Measurements from ENCODE around the gene INPP5F. TPM values are rescaled to one million over a fixed set of nuclear protein-coding genes. Genes with fewer than 3 reads are reported as not detected.

INPP5F gene
- total and polyA plus RNA-seq, 2 of the 13 experiments (the other 11 are each of a cell fraction or from before 2014, with no cell fraction given) = 12.5 to 15.7 TPM

DNA sequence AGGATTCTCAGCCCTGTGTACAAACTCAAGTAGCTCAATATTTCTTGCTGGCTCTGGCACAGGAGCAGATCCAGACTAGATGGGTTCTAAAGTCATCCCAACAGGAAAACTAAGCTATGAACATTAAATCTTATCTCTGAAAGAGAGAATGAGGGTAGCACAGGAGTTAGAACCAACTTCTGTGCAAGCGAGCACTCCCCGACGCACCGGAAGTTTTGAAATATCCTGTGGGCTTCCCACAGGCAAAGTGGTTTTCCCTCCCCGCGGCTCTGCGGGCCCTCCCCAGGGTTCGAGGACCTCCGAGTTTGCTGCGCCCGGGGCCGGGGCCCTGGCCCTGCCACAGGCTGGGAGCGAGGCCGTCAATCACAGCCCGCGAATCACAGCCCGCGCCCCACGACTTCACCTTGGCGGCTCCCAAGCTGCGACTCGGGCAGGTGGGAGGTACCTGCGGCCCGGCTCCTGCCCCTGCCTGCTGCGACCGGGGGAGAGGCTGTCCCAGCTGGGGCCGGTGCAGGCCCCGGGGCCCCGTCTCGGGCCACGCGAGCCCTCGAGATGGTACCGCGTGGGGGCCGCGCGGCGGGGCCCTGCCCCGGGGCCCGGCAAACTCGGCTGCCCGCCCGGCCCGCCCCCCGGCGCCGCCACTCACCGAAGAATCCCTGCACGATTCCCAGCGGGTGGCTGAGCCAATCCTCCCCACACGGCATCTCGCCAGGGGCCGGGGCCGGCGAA lies 146.2 kb downstream of the INPP5F start:
- DNase-seq (ENCODE audit: low spot score) (no peak), ATAC-seq (peak; percentile 68), FAIRE-seq (no peak)
- Histone ChIP-seq H3K4me1 (ENCODE audit: insufficient read depth, low read length) (peaks cover 41% of the 10 kb centered on the region), H3K27ac (ENCODE audit: extremely low read length, insufficient read depth, low read length) (peak overlapping the region; percentile 88), H3K4me2 (ENCODE audit: low read depth, low read length) (peak overlapping the region; percentile 89), H3K9me3 (ENCODE audit: low read length) (no peaks in the 10 kb centered on the region), H3K36me3 (replicated peaks in 1 of 2; ENCODE audit: control insufficient read depth in 1 of 2, insufficient read depth in 2 of 2, low read length in 2 of 2) (no peaks in the 10 kb centered on the region), H2AFZ (ENCODE audit: low read length) (no peak overlapping the region), H3K9ac (ENCODE audit: insufficient read depth, low read depth, low read length) (peak overlapping the region; percentile 92), H3K79me2 (ENCODE audit: insufficient read depth, low read length) (peaks cover 54% of the 10 kb centered on the region), H3K4me3 (replicated peaks in 1 of 3; ENCODE audit: insufficient read depth in 1 of 3, low read depth in 2 of 3, low read length in 3 of 3) (peak overlapping the region; percentile 79 to 98 (median 85)), H3K27me3 (ENCODE audit: control insufficient read depth in 1 of 2, insufficient read depth in 2 of 2, low read length in 2 of 2) (no peaks in the 10 kb centered on the region; a peak in 1 of 5 replicates), H4K20me1 (ENCODE audit: insufficient read depth, low read length) (peaks cover 9% of the 10 kb centered on the region; the same call in 1 of the 2 replicates)
- in situ Hi-C loops (cut with HindIII; ENCODE audit: extremely low pct_ligation_motif_present, low pct_unique_long_range_greater_than_20kb) = no loop called here
- BruUV-seq (replicated peaks) = no TSS peak
- POLR2A ChIA-PET = interaction anchor here (1.3 to 4.0 kb wide), 8 partner anchors 9 to 221 kb away, joined by 4 to 79 read pairs (median 15); partner anchors contain the start of genes BAG3, INPP5F and SEC23IP
- intact Hi-C loops (cut with micrococcal nuclease; ENCODE audit: unreplicated experiment) = loop anchor here (2.0 to 5.0 kb wide), 2 partner anchors 21 to 555 kb away; partner anchors contain the start of gene SEC23IP
- CTCF ChIA-PET (ENCODE audit: low intra/inter-chr PET ratio, low total read pairs) = no interaction called here
- WGBS (ENCODE audit: low lambda C conversion rate) = 0% methylated on average over 8 of the region's 56 CpGs
- TF ChIP-seq CBX1 (IDR thresholded peaks at IDR 0.05; ENCODE audit: low read depth) (no peak), ZGPAT (CRISPR knock-in tag; IDR thresholded peaks at IDR 0.05) (0 out of 2 replicates have a peak, but pooled peaks have one; percentile 23), SPEN (CRISPR knock-in tag; IDR thresholded peaks at IDR 0.05; ENCODE audit: low read depth) (no peak), ZNF160 (CRISPR knock-in tag; IDR thresholded peaks at IDR 0.05) (no peak), MAFG (CRISPR knock-in tag; IDR thresholded peaks at IDR 0.05) (no peak), ZFP36L1 (CRISPR knock-in tag; IDR thresholded peaks at IDR 0.05) (no peak), POLR2A (IDR thresholded peaks at IDR 0.05; ENCODE audit: insufficient read depth in 1 of 2, low read depth in 2 of 2, low read length in 2 of 2) (0 out of 4 replicates have a peak, but pooled peaks of 1 of the 2 experiments have one; percentile 28), POGZ (CRISPR knock-in tag; IDR thresholded peaks at IDR 0.05) (0 out of 2 replicates have a peak, but pooled peaks have one; percentile 14), GLMP (CRISPR knock-in tag; IDR thresholded peaks at IDR 0.05; ENCODE audit: borderline replicate concordance) (no peak), GABPB1 (CRISPR knock-in tag; IDR thresholded peaks at IDR 0.05) (peak; percentile 87)
- TF ChIP-seq, protein P1, sequence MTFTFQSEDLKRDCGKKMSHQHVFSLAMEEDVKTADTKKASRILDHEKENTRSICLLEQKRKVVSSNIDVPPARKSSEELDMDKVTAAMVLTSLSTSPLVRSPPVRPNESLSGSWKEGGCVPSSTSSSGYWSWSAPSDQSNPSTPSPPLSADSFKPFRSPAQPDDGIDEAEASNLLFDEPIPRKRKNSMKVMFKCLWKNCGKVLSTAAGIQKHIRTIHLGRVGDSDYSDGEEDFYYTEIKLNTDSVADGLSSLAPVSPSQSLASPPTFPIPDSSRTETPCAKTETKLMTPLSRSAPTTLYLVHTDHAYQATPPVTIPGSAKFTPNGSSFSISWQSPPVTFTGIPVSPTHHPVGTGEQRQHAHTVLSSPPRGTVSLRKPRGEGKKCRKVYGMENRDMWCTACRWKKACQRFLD (CRISPR knock-in tag; IDR thresholded peaks at IDR 0.05; ENCODE audit: borderline replicate concordance) = 0 out of 2 replicates have a peak, but pooled peaks have one; percentile 8
- TF ChIP-seq, protein P2, sequence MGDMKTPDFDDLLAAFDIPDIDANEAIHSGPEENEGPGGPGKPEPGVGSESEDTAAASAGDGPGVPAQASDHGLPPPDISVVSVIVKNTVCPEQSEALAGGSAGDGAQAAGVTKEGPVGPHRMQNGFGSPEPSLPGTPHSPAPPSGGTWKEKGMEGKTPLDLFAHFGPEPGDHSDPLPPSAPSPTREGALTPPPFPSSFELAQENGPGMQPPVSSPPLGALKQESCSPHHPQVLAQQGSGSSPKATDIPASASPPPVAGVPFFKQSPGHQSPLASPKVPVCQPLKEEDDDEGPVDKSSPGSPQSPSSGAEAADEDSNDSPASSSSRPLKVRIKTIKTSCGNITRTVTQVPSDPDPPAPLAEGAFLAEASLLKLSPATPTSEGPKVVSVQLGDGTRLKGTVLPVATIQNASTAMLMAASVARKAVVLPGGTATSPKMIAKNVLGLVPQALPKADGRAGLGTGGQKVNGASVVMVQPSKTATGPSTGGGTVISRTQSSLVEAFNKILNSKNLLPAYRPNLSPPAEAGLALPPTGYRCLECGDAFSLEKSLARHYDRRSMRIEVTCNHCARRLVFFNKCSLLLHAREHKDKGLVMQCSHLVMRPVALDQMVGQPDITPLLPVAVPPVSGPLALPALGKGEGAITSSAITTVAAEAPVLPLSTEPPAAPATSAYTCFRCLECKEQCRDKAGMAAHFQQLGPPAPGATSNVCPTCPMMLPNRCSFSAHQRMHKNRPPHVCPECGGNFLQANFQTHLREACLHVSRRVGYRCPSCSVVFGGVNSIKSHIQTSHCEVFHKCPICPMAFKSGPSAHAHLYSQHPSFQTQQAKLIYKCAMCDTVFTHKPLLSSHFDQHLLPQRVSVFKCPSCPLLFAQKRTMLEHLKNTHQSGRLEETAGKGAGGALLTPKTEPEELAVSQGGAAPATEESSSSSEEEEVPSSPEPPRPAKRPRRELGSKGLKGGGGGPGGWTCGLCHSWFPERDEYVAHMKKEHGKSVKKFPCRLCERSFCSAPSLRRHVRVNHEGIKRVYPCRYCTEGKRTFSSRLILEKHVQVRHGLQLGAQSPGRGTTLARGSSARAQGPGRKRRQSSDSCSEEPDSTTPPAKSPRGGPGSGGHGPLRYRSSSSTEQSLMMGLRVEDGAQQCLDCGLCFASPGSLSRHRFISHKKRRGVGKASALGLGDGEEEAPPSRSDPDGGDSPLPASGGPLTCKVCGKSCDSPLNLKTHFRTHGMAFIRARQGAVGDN (CRISPR knock-in tag; IDR thresholded peaks at IDR 0.05) = peak; percentile 58
- TF ChIP-seq, protein P3, sequence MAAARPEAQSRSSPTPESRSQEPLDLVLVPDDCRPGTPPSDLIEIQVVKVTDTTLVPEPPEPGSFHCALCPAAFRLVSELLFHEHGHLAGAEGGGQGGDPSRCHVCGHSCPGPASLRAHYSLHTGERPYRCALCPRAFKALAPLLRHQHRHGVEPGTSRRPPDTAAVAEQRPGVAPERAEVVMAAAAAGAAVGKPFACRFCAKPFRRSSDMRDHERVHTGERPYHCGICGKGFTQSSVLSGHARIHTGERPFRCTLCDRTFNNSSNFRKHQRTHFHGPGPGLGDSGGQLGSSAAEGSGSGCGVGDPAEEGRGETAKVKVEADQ (CRISPR knock-in tag; IDR thresholded peaks at IDR 0.05; ENCODE audit: borderline replicate concordance) = no peak
